Head of caudate nucleus (tissue), 42 donors: ENCODE measurements around the gene CPED1.

Source experiments
- DNase-seq, 42 donors: peaks; one replicate each; pipeline versions ENCODE4 v3.0.0 to v3.0.0-alpha.2; 2020 to 2021; ENCODE audit warnings: mixed read lengths in 7 of 42
- intact Hi-C: fragments of 100-400 bp; cut with DNase I; formaldehyde crosslinking; loops from one replicate; pipeline ENCODE4 v1.15.0; 2022

CPED1 gene

DNA sequence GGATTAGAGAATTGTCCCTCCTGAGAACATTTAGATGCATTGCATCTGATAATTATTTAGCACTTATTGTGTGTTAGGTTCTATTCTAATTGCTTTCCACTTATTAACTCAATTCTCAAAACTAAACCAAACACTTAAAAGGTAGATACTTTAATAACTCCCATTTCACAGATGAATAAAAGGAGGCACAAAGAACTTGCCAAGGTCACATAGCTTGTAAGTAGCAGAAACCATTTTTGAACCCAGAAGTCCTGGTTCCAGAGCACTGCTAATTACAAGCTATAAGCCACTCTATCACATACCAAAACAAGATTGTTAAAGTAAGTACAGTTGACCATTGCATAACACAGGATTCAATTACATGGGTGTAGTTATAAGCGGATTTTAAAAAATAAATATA is 164.9 kb downstream of the CPED1 start:
- intact Hi-C loops, result no loop called here
- no peak for DNase-seq

DNA sequence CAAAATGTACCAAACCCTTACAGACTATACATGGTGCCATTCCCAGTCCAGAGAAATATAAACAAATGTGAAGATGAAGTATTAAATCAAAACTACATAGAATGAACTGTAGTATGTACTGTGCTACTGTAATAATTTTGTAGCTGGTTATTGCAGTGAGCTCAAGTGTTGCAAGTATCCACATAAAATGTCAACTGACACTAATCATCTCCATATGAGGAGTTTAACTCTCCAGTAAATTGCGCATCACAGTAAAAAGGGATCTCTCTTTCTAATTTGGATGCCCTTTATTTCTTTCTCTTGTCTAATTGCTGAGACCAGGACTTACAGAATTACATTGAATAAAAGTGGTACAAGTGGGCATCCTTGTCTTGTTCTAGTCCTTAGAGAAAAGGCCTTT is 165.5 kb downstream of the CPED1 start:
- no peak for DNase-seq

DNA sequence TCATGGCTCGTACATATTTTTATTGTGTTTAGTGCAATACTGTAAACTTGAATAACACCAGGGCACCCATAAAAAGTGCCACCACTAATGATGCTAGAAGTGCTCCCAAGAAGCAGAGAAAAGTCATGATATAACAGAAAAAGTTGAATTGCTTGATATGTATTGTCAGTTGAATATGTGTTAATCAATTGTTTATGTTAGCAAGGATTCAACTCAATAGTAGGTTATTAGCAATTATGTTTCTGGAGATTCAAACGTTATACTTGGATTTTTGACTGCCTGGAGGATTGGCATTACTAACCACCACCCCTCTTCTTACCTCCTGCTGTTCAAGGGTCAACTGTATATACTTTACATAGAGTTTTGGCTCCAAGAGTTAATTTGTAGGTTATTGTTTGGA is 168.3 kb downstream of the CPED1 start:
- intact Hi-C loops, result no loop called here
- DNase-seq, result no peak

More for the DNA sequence above, 165.5 kb downstream of the CPED1 start:
- intact Hi-C loops, result no loop called here

GRCh38 chr7:121157341-121157751 is 168.8 kb downstream of the CPED1 start:
- intact Hi-C loops, result no loop called here
- no peak for DNase-seq

DNA sequence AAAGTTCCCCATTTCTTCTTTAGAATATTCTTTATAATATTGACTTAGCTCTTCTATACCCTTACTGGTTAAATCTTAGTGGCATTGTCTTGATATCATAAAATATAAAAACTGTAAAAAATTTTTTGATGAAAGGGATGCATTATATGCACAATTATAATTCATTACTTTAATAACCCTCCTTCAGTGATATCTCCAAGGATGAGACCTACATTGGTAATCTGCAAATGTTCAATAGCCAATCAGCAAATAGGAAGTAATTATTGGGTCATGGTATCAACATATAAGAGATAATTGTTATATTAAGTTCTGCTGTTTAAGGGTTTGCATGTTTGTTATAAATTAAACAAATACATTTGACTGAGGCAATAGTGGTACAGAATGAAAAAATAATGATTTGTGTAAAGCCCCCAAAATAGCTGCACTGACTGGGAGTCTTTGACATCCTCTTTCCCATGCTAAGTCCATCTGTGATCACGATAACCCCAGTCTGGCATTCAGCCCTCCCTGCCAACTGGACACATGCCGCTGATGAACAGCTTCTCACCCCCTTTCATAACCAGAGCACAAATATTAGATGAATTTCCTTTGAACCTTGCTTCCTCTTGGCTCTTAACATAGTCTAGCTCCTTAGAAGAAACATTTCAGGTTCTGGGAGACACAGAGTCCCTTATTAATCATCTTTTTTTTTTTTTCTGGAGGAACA is 169.5 kb downstream of the CPED1 start:
- DNase-seq, result no peak
- intact Hi-C loops, result no loop called here

DNA sequence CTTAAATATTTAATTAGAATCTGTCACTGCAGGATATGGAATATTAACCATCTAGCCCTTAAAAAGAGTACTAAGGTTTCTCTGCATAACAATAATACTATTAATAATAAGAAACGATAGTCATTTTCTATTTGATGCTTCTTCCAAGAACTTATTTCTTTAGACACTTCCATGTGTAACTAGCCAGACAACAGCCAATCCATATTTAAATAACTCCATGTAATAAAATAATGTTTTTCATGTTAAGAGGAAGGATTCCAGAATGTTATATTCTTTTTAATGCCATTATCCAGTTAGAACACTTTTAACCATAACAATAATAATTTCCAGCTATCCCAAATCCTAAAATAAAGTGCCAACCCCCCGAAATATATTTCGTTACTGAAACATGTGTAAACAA is 170.2 kb downstream of the CPED1 start:
- no peak for DNase-seq
- intact Hi-C loops, result no loop called here

GRCh38 chr7:121159553-121159952 is 171.0 kb downstream of the CPED1 start:
- DNase-seq, result no peak
- intact Hi-C loops, result no loop called here

- intact Hi-C loops, result no loop called here
- DNase-seq, result no peak
Observed at GRCh38 chr7:121160150-121161008, 171.9 kb downstream of the CPED1 start.

DNA sequence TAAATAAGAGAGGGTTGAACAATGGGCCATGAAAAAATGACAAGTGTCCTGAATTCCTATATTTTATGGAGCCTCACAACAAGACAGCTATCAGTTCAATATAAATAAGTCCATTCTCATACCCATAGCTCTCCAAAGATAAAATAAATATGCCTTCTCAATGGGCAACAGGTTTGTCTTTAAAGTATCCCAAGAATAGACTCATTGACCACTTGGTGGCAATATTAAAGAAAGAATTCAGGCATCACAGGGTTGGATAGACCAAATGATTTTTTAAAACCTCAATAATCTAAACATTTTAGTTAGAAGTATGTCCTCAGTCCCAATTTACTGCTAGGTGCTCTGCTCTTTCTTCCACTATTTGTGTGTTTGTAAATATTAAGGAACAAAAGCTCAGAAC is 175.2 kb downstream of the CPED1 start:
- DNase-seq, result no peak
- intact Hi-C loops, result no loop called here

DNA sequence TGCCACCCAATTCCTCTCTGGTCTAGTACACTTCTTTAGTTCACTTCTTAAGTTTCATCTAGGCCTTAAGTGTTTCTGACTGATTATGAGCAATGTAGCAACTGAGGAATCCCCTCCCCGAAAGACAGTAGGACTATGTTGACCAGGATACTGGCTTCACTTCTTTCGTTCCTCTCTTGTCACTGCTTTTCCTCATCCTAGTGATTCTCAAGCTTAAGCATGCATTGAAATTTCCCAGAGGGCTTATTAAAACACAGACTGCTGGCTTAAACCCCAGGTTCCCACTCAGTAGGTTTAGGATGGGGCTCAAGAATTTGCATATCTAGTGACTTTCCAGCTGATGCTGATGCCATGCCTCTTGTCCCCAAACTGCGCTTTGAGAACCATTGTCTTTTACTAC is 175.7 kb downstream of the CPED1 start:
- no peak for DNase-seq
- intact Hi-C loops, result no loop called here

GRCh38 chr7:121166916-121167315 is 178.4 kb downstream of the CPED1 start:
- DNase-seq, result no peak
- intact Hi-C loops, result no loop called here

GRCh38 chr7:121167971-121168370 is 179.5 kb downstream of the CPED1 start:
- intact Hi-C loops, result no loop called here
- no peak for DNase-seq

- intact Hi-C loops, result no loop called here
- no peak for DNase-seq
Observed at GRCh38 chr7:121169469-121169868, 181.0 kb downstream of the CPED1 start.

DNA sequence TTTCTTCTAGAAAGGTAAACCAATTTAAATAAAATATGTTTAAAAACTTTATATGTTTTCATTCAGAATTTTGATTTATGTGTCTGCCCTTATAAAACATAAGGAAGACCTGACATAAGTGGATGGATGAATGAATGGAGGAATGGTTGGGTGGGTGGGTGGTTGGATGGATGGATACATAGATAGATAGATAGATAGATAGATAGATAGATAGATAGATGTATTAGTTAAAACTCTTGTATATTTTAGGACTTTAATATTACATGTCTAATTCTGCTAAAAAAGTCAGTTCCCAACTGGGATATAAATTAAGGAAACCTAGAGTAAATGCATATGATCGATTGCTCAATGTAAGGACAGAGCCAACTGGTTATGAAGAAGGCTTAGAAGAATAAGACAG is 184.0 kb downstream of the CPED1 start:
- no peak for DNase-seq

GRCh38 chr7:121175826-121176225 is 187.3 kb downstream of the CPED1 start:
- no peak for DNase-seq

More for the DNA sequence above, 184.0 kb downstream of the CPED1 start:
- intact Hi-C loops, result no loop called here

DNA sequence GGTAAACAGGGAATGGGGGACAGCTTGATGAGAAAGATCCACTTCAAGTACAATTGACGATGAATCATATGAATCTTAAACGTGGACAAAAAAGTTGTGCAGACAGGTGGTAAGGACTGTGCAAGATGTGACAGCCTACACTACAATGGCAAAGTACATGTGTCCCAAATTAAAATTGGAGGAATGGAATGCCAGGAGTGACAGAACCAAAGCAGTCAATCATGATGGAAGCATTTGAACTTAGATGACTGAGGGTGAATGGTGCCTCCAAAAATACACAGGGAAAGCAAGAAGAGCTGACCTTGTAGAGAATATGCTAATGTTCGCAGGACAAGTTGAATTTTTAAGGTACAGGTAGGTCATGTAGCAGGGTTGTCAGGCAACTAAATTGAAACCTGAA is 189.9 kb downstream of the CPED1 start:
- intact Hi-C loops, result no loop called here
- no peak for DNase-seq

More at GRCh38 chr7:121175826-121176225, 187.3 kb downstream of the CPED1 start:
- intact Hi-C loops, result no loop called here

- no peak for DNase-seq
- intact Hi-C loops, result no loop called here
Observed at GRCh38 chr7:121178869-121179497, 190.5 kb downstream of the CPED1 start.

- intact Hi-C loops, result no loop called here
- no peak for DNase-seq
Observed at GRCh38 chr7:121180436-121181063, 192.0 kb downstream of the CPED1 start.

DNA sequence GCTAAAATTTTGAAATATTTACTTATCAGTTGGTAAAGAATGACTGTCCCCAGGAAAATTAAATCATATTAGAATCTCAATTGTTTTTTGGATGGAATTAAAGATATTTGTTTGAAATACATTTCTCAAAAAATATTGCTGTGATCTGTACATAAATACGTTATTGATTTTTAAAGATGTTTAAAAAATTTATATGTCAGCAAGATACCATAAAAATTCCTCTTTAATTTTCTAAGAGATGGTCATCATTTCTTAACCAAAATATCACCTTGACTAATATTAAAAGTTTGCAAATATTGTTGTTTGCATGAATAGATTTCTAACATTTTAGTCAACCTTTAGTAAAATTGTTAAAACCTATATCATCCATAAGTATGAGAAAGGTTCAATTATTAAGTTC is 192.8 kb downstream of the CPED1 start:
- intact Hi-C loops, result no loop called here
- DNase-seq, result no peak

DNA sequence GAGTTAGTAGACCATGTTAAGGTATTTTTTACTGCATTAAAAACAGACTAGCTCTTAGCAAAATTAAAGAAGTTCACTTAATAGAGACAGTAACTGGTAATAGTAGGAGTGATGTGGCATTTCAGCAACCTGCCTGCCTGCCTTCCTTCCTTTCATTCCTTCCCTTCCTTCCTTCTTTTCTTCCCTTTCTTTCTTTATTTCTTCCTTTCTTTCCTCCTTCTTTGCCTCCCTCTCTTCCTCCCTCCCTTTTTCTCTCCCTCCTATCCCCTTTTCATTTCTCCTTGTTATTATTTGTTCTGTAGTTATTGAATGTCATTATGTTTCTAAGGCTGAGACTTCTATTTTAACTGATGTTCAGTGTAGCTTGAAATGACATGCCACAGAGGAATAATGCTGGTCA is 193.8 kb downstream of the CPED1 start:
- no peak for DNase-seq
- intact Hi-C loops, result no loop called here
